ENCODE measurements around the gene RASGEF1B.

Gene RASGEF1B

GRCh38 chr4:81465406-81466340 lies 6.0 kb downstream of the RASGEF1B start:
- DNase-seq, result no peak

DNA sequence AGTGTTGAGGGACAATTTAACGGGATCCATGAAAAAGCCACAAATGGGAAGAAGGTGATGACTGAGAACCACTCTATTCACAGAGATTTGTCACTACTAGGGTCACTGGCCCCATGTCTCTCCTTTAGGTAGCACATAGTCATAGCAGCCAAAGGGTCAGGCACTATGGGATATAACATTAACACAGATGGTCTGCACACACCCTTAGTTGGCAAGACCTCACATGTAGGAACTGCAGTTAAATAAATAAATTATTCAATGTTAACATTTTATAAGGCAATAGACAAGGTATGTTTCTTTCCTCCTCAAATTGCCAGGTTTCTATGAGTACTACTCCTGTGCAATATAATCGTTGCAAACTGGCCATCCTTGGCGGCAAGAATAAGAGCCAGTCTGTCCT lies 10.9 kb downstream of the RASGEF1B start:
- DNase-seq, result no peak

DNA sequence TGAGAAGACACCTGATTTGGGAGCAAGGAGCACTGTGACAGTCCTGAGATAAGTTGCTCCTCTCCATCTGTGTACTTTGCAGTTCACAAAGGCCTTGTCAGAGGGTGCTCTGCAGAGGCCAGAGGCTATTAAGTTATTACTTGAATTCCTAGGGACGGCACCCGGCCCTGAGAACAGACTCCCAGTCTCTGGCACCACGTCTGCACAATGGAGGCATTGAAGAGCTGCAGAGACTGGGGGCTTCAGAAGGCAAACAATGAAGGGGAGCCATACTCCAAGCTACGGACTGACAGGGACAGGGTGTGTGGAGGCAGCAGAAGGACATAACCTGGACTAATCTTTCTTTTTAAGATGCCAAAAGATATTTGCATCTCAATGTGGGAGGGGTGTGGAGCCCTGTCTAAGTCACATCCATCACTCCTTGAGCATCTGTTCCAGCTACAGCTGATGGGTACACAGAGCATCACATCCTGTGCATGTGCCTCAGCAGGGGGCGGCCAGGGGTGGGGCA lies 11.5 kb downstream of the RASGEF1B start:
- DNase-seq, result no peak

DNA sequence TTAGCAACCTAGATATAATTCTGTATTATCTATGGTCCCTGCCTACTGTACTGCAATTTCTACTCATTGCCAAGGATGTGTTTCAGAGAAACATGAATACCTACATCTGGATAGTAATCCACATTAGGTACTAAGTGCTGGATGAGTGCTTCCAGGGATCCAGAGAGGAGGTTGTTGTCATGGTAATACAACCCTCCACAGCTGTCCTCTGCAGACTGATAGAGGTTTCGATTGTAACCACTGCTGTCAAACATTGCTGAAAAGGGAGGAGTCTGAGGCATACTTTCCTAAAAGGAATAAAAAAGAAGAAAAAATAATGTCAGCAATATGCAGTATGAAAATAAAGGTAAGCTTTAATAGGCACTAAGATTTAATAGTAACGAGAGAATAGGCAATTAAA lies 12.5 kb downstream of the RASGEF1B start:
- no peak for DNase-seq

GRCh38 chr4:81457921-81458520 lies 13.7 kb downstream of the RASGEF1B start:
- no peak for DNase-seq

DNA sequence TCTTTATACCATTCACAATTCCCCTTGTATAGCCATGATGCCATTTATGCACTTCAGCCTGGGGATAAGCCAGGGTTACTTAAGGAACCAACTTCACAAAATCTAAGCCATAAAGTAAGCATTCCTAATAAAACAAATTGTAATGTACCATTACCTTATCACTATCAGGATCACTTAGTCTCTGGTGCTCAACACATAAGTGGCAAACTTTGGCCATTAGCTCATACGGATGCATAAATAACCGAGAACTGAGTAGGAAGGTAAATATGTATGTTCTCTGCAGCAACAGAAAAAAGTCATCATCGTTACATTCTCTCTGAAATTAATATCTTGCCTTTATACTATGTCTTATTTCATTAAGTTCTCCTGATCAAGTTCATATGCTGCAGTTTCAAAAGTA lies 14.4 kb downstream of the RASGEF1B start:
- DNase-seq, result no peak

GRCh38 chr4:81455897-81456296 lies 15.8 kb downstream of the RASGEF1B start:
- DNase-seq, result no peak

- no peak for DNase-seq
Measured at GRCh38 chr4:81454948-81455347, 16.8 kb downstream of the RASGEF1B start.

GRCh38 chr4:81454499-81454898 lies 17.2 kb downstream of the RASGEF1B start:
- DNase-seq, result peak; percentile 75

GRCh38 chr4:81453024-81453423 lies 18.7 kb downstream of the RASGEF1B start:
- no peak for DNase-seq

- no peak for DNase-seq
Measured at GRCh38 chr4:81452452-81453006, 19.2 kb downstream of the RASGEF1B start.

DNA sequence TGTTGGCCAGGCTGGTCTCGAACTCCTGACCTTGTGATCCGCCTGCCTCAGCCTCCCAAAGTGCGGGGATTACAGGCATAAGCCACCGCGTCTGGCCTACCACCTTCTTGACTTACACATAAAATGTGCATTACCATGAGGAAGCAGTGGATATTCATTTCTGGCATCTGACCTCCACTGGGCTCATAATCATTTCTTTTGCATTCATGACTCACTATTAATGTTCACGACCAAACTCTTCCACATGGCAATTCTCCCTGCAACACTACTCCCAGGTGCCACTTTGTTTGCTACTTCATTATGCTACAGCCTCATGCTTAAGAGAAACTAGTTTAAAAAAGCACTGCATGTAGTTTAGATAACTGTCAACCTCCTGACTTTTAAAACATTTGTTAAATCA lies 22.7 kb downstream of the RASGEF1B start:
- DNase-seq, result no peak

- no peak for DNase-seq
Measured at GRCh38 chr4:81447566-81448229, 24.0 kb downstream of the RASGEF1B start.

DNA sequence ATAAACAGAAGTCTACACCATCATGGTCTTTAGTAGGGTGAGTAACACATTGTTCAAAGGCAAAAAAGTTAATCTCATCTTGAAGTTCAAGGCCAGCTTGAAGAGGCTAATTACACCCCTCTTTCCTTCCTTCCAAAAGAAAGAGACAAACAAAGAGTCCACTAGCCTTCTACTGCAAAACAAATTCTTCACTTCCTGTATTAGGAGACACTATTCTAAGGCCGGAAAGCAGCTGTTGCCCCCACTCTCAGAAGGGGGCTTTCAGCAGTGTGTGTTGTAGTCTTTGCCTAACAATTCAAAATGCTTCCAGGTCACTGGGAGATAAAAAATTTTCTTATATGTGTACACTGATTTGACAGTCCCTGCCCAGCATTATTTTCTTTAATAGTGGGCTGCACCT lies 25.1 kb downstream of the RASGEF1B start:
- DNase-seq, result no peak

- DNase-seq, result no peak
Measured at GRCh38 chr4:81445196-81445595, 26.5 kb downstream of the RASGEF1B start.

GRCh38 chr4:81442484-81443085 lies 29.1 kb downstream of the RASGEF1B start:
- DNase-seq, result no peak

GRCh38 chr4:81440949-81441348 lies 30.8 kb downstream of the RASGEF1B start:
- DNase-seq, result no peak

- DNase-seq, result no peak
Measured at GRCh38 chr4:81436941-81437574, 34.6 kb downstream of the RASGEF1B start.

DNA sequence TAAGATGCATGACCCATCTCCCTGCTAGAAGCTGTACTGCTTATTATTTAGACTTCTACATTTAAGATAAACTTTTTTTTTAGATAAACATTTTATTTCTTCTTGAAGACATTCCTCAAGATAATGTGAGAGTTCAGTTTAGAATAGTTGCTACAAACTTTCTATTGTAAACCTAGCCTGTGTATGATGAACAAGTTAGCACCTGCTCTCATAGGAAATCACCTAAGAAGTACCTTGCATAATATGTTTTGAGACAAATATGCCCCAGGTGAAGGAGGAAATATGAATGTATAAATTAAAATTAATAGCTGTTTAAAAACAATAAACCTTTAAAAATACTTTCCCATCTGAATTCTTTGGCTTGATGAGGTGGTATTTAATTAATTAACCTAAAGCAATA lies 35.6 kb downstream of the RASGEF1B start:
- no peak for DNase-seq

- DNase-seq, result no peak
Measured at GRCh38 chr4:81432825-81433224, 38.9 kb downstream of the RASGEF1B start.

DNA sequence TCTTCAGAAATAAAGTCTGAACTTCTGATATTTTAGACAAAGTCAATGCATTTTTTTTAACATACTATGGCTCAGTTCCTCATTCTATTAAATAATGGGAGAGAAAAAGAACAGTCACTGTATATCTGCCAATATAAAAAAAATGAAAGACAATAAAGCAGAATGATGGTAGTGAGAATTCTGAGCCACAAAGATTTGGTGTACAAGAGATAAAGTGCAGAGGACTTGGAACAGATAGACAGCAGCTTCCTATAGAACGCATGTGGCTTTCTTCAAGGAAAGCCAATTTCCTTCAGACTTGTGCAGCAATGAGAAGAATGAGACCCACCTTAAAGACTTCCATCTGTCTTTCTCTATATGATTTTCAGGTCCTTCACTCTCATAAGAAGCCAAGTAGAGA lies 39.7 kb downstream of the RASGEF1B start:
- no peak for DNase-seq

DNA sequence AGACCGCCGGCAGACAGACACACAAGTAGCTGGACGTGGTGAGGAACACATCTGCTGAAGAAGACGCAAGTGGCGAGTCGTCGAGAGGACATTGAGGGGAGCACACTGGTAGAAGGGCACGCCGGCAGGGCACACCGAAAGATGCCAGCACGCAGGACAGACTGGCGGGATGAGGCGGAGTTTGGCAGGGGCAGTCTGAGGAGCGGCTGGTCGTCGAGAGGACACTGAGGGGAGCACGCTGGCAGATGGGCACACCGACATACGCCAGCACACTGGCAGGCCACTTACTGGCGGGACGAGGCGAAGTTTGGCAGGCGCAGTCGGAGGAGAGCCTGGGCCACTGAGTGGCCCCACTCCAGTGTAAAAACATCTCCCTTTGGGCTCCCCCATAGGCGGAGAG lies 42.1 kb downstream of the RASGEF1B start:
- DNase-seq, result no peak

All from activated CD4-positive, alpha-beta T cell treated with anti-CD3 and anti-CD28 coated beads, Interleukin-2, amount 50 U/mL, for 16 hours (primary cell).